K562 (cell line): Measurements from ENCODE around the gene ANXA3. TPM values are rescaled to one million over a fixed set of nuclear protein-coding genes. Genes with fewer than 3 reads are reported as not detected.

ENCODE experiments used
- CREB3 ChIP-seq: fragments of 450-650 bp; conservative IDR thresholded peaks from 2 replicates; pipeline ENCODE4 v1.6.1; 2016; ENCODE audit warnings: missing genetic modification characterization, low read depth, mild to moderate bottlenecking, missing compliant biosample characterization, moderate library complexity
- ELF2 ChIP-seq: fragments of 250-450 bp; sonication (Bioruptor Pico); IDR thresholded peaks from 2 replicates; pipeline ENCODE4 v1.5.0; 2021; ENCODE audit warnings: mild to moderate bottlenecking
- EZH2 ChIP-seq: IDR thresholded peaks from 2 replicates; pipeline ENCODE4 v1.6.1; 2012; ENCODE audit warnings: low read depth, mild to moderate bottlenecking, inconsistent platforms, low read length, borderline replicate concordance
- HMGN3 ChIP-seq: IDR thresholded peaks from 2 replicates; pipeline ENCODE4 v1.6.1; 2011; ENCODE audit warnings: borderline replicate concordance, low read depth, mild to moderate bottlenecking, mixed read lengths, low read length; ENCODE audit not compliant: insufficient read length; ENCODE audit errors: extremely low read depth
- MCM3 ChIP-seq: fragments of 450-650 bp; IDR thresholded peaks from 2 replicates; pipeline ENCODE4 v1.6.1; 2016
- MIER1 ChIP-seq: fragments of 450-650 bp; IDR thresholded peaks from 2 replicates; pipeline ENCODE4 v1.6.1; 2016; ENCODE audit warnings: antibody characterized with exemption, mild to moderate bottlenecking, low read depth
- NFIX ChIP-seq: fragments of 250-450 bp; sonication (Bioruptor Pico); IDR thresholded peaks from 2 replicates; pipeline ENCODE4 v1.4.0; 2020; ENCODE audit warnings: low read depth, mild to moderate bottlenecking, moderate library complexity
- RBM17 ChIP-seq: fragments of 200-400 bp; formaldehyde crosslinking; IDR thresholded peaks from 2 replicates; pipeline ENCODE4 v1.6.1; 2017; ENCODE audit warnings: low read depth, mild to moderate bottlenecking, low read length, borderline replicate concordance
- SAFB ChIP-seq: fragments of 200-400 bp; formaldehyde crosslinking; IDR thresholded peaks from 2 replicates; pipeline ENCODE4 v1.6.1; 2017; ENCODE audit warnings: low read depth, low read length, borderline replicate concordance
- XRCC4 ChIP-seq: IDR thresholded peaks from one replicate; pipeline ENCODE4 v1.6.1; 2011; ENCODE audit not compliant: insufficient read depth, insufficient read length; ENCODE audit errors: extremely low read depth
- ZBTB1 ChIP-seq: sonication (generic); formaldehyde crosslinking; IDR thresholded peaks from 2 replicates; pipeline ENCODE4 v1.8.1; 2023; ENCODE audit warnings: missing genetic modification reagents, low read depth, mild to moderate bottlenecking, borderline replicate concordance
- ZBTB49 ChIP-seq: sonication (generic); formaldehyde crosslinking; IDR thresholded peaks from 2 replicates; pipeline ENCODE4 v1.8.0; 2022; ENCODE audit warnings: missing genetic modification reagents, mild to moderate bottlenecking, borderline replicate concordance
- ZBTB7A ChIP-seq: IDR thresholded peaks from 2 replicates; pipeline ENCODE4 v1.6.1; 2011; ENCODE audit warnings: low read depth, mild to moderate bottlenecking, low read length, moderate library complexity, borderline replicate concordance; ENCODE audit not compliant: control insufficient read depth
- ZC3H4 ChIP-seq: sonication (generic); formaldehyde crosslinking; IDR thresholded peaks from 2 replicates; pipeline ENCODE4 v1.9.0; 2021; ENCODE audit warnings: missing genetic modification reagents, borderline replicate concordance
- ZNF12 ChIP-seq: sonication (generic); formaldehyde crosslinking; IDR thresholded peaks from 2 replicates; pipeline ENCODE4 v1.4.0; 2020; ENCODE audit warnings: mild to moderate bottlenecking, missing genetic modification reagents
- ZNF584 ChIP-seq: fragments of 200-800 bp; sonication (Bioruptor generic); IDR thresholded peaks from 2 replicates; pipeline ENCODE4 v1.6.1; 2016; ENCODE audit warnings: low read depth, mild to moderate bottlenecking, missing genetic modification characterization, missing compliant biosample characterization
- polyA plus RNA-seq, 8 experiments: library from polyadenylated mRNA; depleted of rRNA in 4 of 8; stranded (reverse) in 5 of 8; unstranded in 3 of 8; fragments of >200 nt; fragmentation: Nextera tagmentation in 2 of 8; fragmentation: Illumina TruSeq in 1 of 8; extraction: Ambion mirVana in 2 of 8; extraction: Trizol in 1 of 8; gene quantifications; 2 replicates each; pipeline versions ENCODE4 v1.2.1 to v1.2.3, GENCODE V29; 2011 to 2014; ENCODE audit warnings: inconsistent platforms in 1 of 8, missing spikeins in 1 of 8
- total RNA-seq, 7 experiments: library from RNA; depleted of rRNA in 6 of 7; stranded (reverse); fragments of >200 nt in 6 of 7; fragmentation: Illumina TruSeq in 2 of 7; extraction: Trizol in 2 of 7; gene quantifications; 2 replicates each; pipeline versions ENCODE4 v1.2.1 to v1.2.3, GENCODE V29; 2011 to 2021; ENCODE audit warnings: low replicate concordance in 1 of 7

Gene ANXA3
- total and polyA plus RNA-seq, 9 of the 15 experiments (the other 6 are each of a cell fraction or from before 2014, with no cell fraction given) = 6.3 to 15.5 (median 9.8) TPM

GRCh38 chr4:78629991-78630541 lies 78.5 kb downstream of the ANXA3 start (continued):
- TF ChIP-seq HMGN3 = no peak
- TF ChIP-seq NFIX (CRISPR knock-in tag) = no peak
- no peak for TF ChIP-seq EZH2
- TF ChIP-seq ZBTB1 (CRISPR knock-in tag) = no peak
- TF ChIP-seq CREB3 (tag) = no peak
- TF ChIP-seq ZBTB49 (CRISPR knock-in tag) = no peak
- TF ChIP-seq MCM3 = no peak
- no peak for TF ChIP-seq ZBTB7A
- TF ChIP-seq ELF2 (CRISPR knock-in tag) = no peak
- TF ChIP-seq MIER1 = no peak
- TF ChIP-seq XRCC4 = no peak
- TF ChIP-seq ZNF584 (CRISPR knock-in tag) = no peak
- TF ChIP-seq ZNF12 (CRISPR knock-in tag) = no peak
- no peak for TF ChIP-seq SAFB
- no peak for TF ChIP-seq ZC3H4
- no peak for TF ChIP-seq RBM17
